DMS114 treated with DMSO at 0.1 percent for 48 hours (cell line): Measurements from ENCODE around the gene CCK.
"Not testable (repeated sequence)": the region's sequence is repeated elsewhere in the genome, so short reads cannot be mapped to it uniquely, and the experiment has no call there.

Source experiments
- DNase-seq: peaks from one replicate; lab custom pipeline; 2025; ENCODE audit not compliant: unreplicated experiment; lab: John Stamatoyannopoulos, UW

CCK gene, protein sequence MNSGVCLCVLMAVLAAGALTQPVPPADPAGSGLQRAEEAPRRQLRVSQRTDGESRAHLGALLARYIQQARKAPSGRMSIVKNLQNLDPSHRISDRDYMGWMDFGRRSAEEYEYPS

GRCh38 chr3:42266085-42266484 lies at the start of gene CCK:
CCK (minus strand) TSS chr3:42266185; CDS start chr3:42263630, 2,555 bp downstream.
- DNase-seq = no peak

DNA sequence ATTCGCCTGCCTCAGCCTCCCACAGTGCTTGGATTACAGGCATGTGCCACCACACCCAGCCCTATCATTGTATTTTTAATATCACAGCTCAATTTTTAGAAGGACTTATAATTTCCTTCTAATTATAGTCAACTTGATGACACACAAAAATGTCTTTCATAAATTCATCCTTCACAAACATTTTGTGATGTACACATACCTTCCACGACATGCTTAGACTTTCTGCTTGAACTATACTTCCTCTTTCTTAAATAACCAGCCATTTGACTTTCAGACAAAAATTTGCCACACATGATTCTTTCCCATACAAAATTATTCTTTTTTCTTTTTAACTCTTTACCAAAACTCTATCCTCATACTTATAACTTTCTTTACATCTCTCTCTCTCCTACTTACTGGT lies 48.4 kb upstream of the CCK start:
- DNase-seq = peak; percentile 1

GRCh38 chr3:42308651-42309050 lies 42.7 kb upstream of the CCK start:
- no peak for DNase-seq

GRCh38 chr3:42306499-42306898 lies 40.5 kb upstream of the CCK start:
- no peak for DNase-seq

DNA sequence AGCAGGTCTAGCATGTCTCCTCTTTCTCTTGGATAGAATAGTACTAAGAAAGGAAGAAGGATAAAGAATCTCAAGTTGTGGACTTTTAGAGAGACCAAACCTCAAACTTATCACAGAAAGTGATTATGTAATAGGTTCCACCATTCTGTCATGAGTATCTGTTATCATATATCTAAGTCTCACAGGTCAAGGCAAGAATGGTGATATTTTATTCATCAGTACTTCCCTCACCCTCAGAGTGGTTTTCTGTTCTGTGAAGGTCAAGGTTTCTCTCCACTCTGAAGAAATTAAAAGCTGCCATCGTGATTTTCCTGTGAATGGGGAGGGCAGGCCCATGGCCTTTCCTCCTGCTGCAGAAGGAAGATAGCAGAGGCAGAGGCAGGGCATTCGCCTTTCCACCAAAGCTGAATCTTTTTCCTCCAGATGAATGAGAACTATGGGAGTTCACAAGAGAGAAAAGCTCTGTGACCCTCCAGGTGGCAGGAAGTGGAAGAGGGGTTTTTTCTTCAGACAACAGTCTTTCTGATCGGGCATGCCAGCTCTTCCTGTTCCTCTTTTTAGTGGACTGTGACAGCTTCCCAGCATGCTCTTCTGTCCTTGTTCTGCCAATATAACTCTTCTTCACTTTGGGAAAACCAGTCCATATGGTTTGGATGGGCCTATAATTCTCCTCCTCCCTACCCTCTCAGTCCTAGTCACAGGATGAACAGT lies 37.1 kb upstream of the CCK start:
- DNase-seq = no peak

DNA sequence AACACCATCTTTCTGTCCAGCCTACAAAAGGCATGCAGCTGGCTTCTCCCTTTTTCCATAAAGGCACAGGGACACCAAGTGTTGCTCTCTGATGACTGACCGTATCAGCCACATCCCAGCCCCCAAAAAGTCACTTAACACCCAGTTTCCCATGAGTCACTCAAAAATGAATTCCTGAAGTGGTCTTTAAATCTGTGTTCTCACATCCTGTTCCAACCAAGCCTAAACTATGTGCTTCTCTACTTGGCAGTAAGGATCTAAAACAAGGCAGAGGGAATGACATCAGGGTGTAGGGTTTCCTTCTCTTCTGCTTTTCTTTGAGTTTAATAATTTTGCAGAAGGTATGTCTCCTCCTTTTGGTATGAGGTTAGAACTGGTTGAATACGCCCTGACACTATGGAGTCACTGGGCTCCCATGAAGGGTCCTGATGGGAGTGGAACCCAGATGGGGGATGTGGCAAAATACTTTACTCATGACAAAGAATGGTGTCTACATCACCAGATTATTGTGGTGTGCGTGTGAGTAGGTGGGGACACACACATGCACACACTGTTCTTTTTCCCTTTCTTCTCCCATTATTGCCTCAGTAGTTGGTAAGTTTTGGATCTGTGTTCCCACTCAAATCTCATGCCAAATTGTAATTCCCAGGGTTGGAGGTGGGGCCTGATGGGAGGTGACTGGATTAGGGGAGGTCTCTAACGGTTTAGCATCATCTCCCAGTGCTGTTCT lies 35.6 kb upstream of the CCK start:
- no peak for DNase-seq

DNA sequence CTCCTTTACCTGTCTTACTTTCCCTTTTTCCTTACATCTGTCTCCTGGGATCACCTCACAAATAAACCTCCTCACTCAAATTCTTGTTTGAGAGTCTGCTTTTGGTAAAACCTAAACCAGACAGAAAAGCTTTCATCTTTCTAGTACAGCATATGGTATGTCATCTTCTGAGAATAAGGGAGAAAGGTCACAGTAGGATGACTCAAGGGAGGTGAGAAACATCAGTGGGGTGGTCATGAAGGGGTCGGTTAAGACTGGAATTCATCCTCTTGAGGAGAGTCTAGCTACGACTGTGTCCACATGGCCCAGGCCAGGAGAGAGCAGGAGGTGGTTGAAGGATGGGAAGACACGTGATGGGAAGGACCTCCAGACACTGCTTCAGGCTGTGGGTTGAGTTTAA lies 34.8 kb upstream of the CCK start:
- no peak for DNase-seq

DNA sequence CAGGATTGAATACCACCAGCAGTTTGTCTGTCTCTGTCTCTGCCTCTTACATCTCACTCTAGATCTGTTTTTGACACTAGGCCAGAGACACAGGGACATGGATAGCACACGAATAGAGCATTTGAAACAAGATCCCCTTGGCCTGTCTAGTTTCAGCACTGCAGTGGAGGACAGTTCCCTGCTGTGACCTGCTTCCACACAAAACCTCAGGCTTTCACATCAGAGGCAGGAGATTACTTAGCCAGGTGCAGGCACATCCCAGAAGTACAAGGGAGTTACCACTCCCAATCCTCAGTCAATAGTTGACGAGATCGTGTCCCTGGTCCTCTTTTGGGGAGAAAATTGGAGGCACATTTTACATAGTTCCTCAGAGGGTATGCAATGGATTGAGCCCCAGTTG lies 34.0 kb upstream of the CCK start:
- DNase-seq = no peak

DNA sequence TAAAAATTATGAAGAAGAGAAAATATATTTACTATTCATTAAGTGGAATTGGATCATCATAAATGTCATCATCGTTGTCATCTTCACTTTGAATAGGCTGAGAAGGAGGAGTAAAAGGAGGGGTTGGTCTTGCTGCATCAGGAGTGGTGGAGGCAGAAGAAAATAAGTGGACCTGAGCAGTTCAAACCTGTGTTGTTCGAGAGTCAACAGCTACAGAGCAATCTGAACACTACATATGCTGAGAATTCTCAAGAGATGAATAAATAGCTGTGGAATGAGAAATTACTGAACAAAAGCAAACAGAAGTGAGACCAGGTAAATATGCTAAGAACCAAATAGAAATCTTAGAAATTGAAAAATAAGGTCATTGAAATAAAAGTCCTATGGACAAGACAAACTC lies 32.3 kb upstream of the CCK start:
- no peak for DNase-seq

GRCh38 chr3:42292009-42292408 lies 26.0 kb upstream of the CCK start:
- no peak for DNase-seq

DNA sequence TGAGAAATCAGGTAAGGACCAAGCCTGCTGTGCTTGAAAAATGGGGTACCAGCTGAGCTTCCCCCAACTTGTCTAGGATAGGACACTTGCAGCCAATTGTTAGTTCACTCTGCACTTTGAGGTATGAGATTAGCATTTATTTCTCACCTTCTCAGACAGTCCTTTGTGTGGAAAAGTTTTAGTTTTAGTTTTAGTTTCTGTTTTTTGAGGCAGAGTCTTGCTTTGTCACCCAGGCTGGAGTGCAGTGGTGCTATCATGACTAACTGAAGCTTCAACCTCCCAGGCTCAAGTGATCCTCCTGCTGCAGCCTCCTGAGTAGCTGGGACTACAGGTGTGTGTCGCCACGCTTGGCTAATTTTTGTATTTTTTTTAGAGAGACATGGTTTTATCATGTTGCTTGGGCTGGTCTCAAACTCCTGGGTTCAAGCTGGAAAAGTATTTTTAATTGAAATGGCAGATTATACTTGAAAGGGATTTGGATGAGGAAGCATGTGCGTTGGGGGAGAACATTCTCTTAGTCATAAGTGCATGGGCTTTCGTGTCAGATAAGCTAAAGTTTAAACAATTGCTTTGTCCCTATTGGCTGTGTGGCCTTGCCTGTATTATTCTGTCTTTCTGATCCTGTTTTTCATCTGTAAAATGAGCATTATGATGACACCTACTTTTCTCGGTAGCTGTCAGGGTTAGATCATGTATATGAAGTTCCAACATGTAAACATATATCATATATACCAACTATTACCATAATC lies 25.2 kb upstream of the CCK start:
- no peak for DNase-seq

DNA sequence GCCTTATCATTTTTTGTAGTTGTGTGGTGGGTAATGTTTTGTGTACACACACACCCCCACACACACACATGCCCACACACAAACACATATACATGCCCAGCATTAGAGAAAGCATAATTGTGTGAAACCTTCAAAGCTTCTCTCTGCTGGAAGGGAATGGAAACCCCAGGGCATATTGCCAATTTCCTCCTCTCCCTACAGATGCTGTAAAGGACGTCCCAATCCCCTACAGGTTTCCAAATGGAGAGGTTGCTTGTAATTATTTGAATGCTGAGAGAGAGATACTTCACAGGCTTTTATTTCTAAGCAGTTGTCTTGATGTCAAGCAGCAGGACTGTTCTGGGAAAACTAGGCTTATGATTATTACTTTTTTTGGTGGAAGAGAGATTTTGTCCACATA lies 23.0 kb upstream of the CCK start:
- no peak for DNase-seq

GRCh38 chr3:42288385-42288784 lies 22.4 kb upstream of the CCK start:
- no peak for DNase-seq

DNA sequence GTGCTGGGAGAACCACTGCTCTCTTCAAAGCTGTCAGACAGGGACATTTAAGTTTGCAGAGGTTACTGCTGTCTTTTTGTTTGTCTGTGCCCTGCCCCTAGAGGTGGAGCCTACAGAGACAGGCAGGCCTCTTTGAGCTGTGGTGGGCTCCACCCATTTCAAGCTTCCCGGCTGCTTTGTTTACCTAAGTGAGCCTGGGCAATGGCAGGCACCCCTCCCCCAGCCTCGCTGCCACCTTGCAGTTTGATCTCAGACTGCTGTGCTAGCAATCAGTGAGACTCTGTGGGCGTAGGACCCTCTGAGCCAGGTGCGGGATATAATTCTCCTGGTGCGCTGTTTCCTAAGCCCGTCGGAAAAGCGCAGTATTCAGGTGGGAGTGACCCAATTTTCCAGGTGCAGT lies 21.4 kb upstream of the CCK start:
- DNase-seq = not testable (repeated sequence)

GRCh38 chr3:42277676-42278075 lies 11.7 kb upstream of the CCK start:
- no peak for DNase-seq

DNA sequence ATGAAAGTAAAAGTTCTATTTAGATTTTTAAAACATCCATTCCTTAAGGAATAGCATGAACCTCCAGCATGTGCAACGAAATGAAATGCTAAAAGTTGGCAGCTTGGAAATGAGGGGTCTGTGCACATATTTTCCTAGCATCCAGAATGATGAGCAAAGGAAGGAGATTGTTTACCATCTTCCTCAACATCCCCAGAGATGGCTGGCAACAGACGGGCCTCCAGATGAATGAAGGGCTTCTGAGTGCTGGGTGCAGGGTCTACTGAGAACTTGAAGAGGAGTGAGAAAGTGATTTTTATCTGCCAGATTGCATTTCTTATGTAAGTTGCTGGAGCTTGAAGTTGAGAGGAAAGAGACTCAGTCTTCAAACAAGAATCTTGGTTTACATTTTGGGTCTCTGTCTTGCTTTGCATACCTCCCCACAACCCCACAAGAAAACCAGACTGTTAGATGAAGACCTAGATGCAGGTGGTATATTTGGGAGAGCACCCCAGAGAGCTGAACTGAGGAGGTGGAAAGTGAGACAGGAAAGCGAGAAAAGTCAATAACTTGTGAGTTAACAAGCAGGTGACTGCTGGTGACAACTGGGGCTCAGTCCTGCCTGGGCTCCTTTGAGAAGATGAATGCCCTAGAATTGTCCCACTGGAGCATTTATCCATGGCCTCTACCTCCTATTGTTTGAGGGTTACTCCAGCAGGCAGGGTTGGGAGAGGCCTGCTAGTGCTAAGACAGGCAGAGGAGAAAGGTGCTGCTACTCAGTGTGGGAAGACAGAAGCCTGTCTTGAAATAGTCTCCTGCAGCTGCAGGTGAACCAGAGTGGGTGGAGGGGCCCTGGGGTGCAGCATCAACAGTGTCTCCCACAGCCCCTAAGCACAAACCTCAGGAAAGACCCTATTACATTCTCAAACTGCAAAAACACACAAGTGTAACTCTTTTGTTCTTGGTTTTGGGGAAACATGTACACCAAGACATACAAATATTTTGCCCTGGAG lies 10.5 kb upstream of the CCK start:
- DNase-seq = no peak

DNA sequence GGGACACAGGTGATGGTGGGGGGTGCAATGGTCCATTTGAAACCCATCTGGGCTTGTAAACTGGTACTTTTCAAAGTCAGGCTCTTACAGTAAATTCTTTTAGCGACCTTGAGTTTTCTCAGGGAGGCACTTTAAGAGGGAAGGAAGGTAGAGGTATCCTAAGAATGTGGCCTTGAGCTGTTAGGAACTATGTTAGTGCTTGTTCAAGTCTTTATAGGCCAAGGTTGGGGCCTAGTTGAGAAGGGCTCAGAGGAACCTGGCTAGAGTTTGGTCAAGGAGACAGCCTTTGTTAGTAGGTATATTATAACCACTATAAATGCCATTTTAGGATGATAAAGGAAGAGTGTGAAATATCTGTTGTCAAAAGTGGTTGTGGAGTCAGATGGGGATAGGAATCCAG lies 9.2 kb upstream of the CCK start:
- no peak for DNase-seq

- DNase-seq = no peak
Measured at GRCh38 chr3:42274266-42274665, 8.3 kb upstream of the CCK start.

GRCh38 chr3:42273361-42273760 lies 7.4 kb upstream of the CCK start:
- no peak for DNase-seq

DNA sequence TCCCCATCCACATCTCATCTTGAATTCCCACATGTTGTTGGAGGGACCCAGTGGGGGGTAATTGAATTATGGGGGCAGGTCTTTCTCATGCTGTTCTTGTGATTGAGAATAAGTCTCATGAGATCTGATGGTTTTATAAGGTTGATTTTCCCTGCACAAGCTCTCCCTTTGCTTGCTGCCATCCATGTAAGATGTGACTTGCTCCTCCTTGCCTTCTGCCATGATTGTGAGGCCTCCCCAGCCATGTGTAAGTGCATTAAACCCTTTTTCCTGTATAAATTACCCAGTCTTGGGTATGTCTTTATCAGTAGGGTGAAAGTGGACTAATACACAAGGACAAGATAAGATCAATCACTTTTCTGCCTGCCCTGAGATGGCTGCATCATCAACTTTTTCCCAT lies 5.8 kb upstream of the CCK start:
- DNase-seq = no peak

DNA sequence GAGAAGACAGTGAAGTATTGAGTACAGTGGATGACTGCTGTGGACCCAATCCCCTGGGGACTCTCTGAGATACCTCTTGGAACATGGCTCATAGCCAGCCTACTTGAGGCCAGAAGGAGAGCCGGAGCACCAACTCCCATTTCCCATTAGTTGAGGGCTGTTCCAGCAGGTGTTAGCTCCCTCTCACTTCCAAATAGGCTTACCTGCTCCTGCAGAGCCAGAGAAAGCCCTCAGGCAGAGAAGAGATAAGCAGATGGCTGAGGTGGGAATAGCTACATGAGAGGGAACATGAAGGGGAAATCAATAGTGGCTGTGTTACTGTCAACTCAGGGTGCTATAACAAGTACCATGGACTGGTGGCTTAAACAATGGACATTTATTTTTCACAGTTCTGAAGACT lies 4.6 kb upstream of the CCK start:
- DNase-seq = no peak
